ENCODE measurements around the gene GPR157.

The GPR157 gene

DNA sequence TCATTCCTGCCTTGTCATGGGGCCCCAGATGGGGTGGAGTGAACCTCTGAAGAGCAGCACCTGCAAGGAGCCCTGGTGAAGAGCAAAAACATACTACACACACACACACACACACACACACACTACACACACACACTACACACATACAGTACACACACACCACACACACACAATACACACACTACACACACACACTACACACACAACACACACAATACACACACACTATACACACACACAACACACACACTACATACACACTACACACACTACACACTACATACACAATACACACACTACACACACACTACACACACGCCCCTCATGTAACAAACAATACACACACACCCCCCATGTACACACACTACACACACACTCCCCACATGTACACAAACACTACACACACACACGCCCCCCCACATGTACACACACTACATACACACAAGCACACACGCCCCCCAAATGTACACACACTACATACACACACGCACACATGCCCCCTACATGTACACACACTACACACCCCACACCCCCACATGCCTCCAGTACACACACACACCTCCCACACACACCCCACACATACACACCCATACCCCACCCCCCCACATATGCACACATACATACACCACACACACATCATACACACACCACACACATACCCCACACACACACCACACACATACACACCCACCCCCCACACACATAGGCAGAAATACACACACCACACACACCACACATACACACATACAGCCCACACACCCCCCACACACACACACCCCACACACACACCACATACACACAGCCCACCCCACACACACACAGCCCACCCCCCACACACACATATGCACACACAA lies 68.8 kb downstream of the GPR157 start:
- no peak for DNase-seq

- DNase-seq, result no peak
These were observed 70.4 kb downstream of the GPR157 start for GRCh38 chr1:9058465-9058864.

DNA sequence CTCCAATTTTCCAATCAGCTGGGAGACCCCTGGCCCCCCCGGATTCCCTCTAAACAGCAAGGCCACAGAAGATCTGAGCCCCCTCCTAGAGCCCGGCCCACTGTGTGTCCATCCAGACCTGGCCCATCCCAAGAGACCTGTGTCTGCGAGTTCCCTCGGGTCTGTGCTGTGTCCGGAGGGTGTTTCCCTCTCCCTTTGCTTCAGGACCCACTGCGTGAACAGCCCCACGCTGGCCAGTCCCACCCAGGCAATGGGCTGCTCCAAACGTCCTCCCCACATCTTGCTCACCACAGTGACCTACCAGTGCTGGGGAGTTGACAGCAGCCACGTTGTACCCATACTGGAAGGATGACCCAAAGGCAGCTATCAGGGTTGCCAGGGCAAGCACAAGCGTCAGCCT lies 71.1 kb downstream of the GPR157 start:
- no peak for DNase-seq

DNA sequence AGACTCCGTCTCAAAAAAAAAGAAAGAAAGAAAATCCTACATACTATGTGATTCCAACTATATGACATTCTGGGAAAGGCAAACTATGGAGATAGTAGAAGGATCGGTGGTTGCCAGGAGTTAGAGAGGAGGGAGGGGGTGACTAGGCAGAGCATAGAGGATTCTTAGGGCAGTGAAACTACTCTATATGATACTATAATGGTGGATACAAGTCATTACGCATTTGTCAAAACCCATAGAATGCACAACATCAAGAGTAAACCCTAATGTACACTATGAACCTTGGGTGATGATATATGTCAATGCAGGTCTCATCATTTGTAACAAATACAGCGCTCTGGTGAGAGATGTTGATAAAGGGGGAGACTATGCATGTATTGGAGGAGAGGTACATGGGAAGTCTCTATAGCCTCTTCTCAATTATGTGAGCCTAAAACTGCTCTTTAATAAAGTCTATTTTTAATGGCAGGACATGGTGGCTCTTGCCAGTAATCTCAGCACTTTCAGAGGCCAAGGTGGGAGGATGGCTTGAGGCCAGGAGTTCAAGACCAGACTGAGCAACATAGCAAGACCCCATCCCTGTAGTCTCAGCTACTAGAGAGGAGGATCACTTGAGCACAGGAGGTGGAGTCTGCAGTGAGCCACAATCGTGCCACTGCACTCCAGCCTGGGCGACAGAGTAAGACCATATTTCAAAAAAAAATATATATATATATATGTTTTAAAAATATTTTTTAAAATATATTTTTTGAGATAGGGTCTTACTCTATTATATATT lies 76.4 kb downstream of the GPR157 start:
- DNase-seq, result no peak

- DNase-seq, result no peak
These were observed 77.5 kb downstream of the GPR157 start for GRCh38 chr1:9051379-9051778.

DNA sequence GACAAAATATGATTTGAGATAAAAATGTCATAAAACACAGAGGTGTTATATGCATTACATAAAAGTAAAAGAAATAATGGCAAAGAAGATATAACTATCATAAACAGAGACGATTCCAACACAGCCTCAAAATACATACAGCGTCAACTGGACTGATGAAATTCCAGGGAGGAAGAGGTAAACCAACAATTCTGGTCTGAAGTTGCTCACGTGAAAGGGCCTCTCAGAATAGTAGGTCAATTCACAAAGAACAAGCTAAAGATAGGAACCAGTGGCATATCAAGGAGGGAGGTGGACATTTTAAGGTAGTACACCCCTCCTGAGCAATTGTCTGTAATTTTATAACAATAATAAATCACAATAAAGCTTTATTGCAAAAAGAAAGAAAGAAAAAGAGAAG lies 78.1 kb downstream of the GPR157 start:
- no peak for DNase-seq

All from T-helper 9 cell (primary cell).